Stimulated activated effector memory CD8-positive, alpha-beta T cell treated with anti-CD3 and anti-CD28 coated beads, Interleukin-12 subunit alpha, Interleukin-12 subunit beta, amount 100 ng/mL, for 72 hours (primary cell): ENCODE data around the gene AMDHD1.
"Not testable (repeated sequence)": the region's sequence is repeated elsewhere in the genome, so short reads cannot be mapped to it uniquely, and the experiment has no call there.

Experiments
- ATAC-seq: fragments of 150-1000 bp; cut with Tn5 transposase; 2 replicates; pipeline ENCODE4 v1.10.0; 2021
- DNase-seq, 2 donors: peaks; one replicate each; pipeline ENCODE4 v3.0.0; 2021 to 2022; ENCODE audit warnings: low spot score in 2 of 2
- H3K27ac Mint-ChIP-seq: one replicate; pipeline ENCODE4 v1.8.0; 2022; ENCODE audit warnings: mild to moderate bottlenecking, mixed read lengths
- H3K36me3 Mint-ChIP-seq: one replicate; pipeline ENCODE4 v1.8.0; 2022; ENCODE audit warnings: mild to moderate bottlenecking, mixed read lengths
- H3K4me1 Mint-ChIP-seq: one replicate; pipeline ENCODE4 v1.8.0; 2022; ENCODE audit warnings: mixed read lengths
- H3K4me3 Mint-ChIP-seq: one replicate; pipeline ENCODE4 v1.8.0; 2022; ENCODE audit warnings: mild to moderate bottlenecking, mixed read lengths
- H3K9me3 Mint-ChIP-seq: one replicate; pipeline ENCODE4 v1.8.0; 2022; ENCODE audit warnings: mixed read lengths

Gene AMDHD1

DNA sequence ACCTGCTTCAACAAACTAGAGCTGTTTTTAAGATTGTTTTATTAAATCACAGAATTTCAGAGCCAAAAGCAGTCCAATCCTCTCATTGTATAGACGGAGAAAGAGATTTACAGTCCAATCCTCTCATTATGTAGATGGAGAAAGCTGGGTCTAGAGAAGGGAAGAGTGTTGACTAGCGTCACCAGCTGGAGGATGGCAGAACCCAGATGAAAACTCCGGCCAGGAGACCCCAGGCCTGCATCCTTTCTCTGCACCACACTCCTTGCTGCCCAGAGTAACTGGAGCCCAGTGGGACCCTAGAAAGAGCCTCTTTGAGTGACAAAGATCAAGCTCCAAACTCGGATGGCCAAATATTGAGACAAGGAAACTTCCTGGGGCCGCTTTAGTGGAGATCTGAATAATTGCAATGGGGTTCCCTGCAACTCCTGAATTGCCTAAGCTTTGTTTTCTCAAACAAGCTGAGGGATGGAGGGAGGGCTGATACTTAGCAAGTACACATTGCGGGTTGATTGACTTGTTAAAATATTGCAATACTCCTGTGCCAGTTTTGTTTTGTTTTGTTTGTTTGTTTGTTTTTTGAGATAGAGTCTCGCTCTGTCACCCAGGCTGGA, 12.5 kb downstream of the AMDHD1 start:
- DNase-seq = no peak
- Mint-ChIP-seq H3K27ac (no peak overlapping the region), H3K4me3 (no peak overlapping the region), H3K36me3 (no peaks in the 10 kb centered on the region), H3K4me1 (no peaks in the 10 kb centered on the region), H3K9me3 (no peaks in the 10 kb centered on the region)
- no peak for ATAC-seq

DNA sequence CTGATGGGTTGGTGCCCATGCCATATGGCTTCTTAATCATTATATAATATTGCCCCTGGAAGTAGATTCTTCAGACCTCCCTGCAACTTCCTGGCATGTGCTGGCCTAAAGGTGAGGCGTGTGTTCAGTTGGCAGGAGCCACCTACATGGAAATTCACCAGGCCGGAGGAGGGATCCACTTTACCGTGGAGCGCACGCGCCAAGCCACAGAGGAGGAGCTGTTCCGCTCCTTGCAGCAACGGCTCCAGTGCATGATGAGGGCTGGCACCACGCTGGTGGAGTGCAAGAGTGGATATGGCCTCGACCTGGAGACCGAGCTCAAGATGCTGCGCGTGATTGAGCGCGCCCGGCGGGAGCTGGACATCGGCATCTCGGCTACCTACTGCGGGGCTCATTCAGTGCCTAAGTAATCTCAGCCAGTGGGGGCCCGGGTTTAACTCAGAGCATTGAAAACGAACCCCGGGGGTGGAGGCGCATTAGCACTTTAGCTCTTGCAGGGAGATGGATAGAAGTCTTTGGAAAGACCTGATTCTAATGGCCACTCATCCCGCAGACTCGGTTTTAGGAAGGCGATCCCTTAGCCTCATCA, 13.5 kb downstream of the AMDHD1 start:
- Mint-ChIP-seq H3K9me3 (no peaks in the 10 kb centered on the region), H3K4me3 (no peak overlapping the region), H3K27ac (no peak overlapping the region), H3K4me1 (no peaks in the 10 kb centered on the region), H3K36me3 (no peaks in the 10 kb centered on the region)
- no peak for DNase-seq
- no peak for ATAC-seq

DNA sequence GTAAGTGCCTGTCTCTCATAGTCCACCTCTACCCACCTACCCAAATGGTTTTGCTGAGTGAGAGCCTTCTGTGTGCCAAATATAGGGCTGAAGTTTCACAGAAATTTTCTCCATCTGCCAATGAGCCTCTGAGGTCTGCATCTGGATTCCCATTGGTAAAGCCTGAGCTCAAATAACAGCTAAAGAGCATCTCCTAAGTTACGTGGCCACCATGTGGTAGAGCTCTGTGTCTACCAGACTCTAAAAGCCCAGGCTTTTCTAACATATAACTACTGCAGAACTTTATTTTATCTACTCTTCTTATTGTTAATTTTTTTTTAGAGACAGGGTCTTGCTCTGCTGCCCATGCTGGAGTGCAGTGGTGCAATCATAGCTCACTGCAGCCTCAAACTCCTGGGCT, 16.0 kb downstream of the AMDHD1 start:
- no peak for DNase-seq

GRCh38 chr12:95960241-95960640, 17.1 kb downstream of the AMDHD1 start:
- no peaks in the 10 kb centered on the region for H3K36me3 Mint-ChIP-seq
- no peak for DNase-seq
- ATAC-seq = no peak
- H3K9me3 Mint-ChIP-seq = no peaks in the 10 kb centered on the region
- H3K4me3 Mint-ChIP-seq = no peak overlapping the region
- H3K27ac Mint-ChIP-seq = no peak overlapping the region
- no peaks in the 10 kb centered on the region for H3K4me1 Mint-ChIP-seq

More for the DNA sequence above, 16.0 kb downstream of the AMDHD1 start:
- no peak for ATAC-seq
- H3K4me3 Mint-ChIP-seq = no peak overlapping the region
- no peaks in the 10 kb centered on the region for H3K36me3 Mint-ChIP-seq
- H3K4me1 Mint-ChIP-seq = no peaks in the 10 kb centered on the region
- no peak overlapping the region for H3K27ac Mint-ChIP-seq
- no peaks in the 10 kb centered on the region for H3K9me3 Mint-ChIP-seq

- no peak overlapping the region for H3K4me3 Mint-ChIP-seq
- DNase-seq (no peak), ATAC-seq (no peak)
- no peaks in the 10 kb centered on the region for H3K36me3 Mint-ChIP-seq
- H3K27ac Mint-ChIP-seq = no peak overlapping the region
- H3K9me3 Mint-ChIP-seq = no peaks in the 10 kb centered on the region
- H3K4me1 Mint-ChIP-seq = no peaks in the 10 kb centered on the region
Measured at GRCh38 chr12:95962222-95962621, 19.1 kb downstream of the AMDHD1 start.

DNA sequence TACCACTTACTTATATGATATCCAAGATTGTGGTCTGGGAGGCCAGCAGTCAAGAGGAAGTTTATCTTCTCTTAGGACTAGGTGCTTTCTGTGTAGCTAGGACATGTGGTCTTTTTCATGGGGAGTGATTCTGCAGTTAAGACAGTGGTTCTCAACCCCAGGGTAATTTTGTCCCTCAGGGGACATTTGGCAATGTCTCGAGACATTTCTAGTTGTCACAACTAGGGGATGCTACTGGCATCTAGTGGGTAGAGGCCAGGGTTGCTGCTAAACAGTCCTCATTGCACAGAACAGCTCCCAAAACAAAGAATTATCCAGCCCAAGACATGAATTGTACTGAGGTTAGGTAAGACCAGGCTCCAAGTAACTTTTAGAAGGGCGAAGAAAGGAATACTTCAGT, 20.0 kb downstream of the AMDHD1 start:
- no peak for DNase-seq
- no peaks in the 10 kb centered on the region for H3K4me1 Mint-ChIP-seq
- no peaks in the 10 kb centered on the region for H3K36me3 Mint-ChIP-seq
- no peak overlapping the region for H3K27ac Mint-ChIP-seq
- no peak overlapping the region for H3K4me3 Mint-ChIP-seq
- no peaks in the 10 kb centered on the region for H3K9me3 Mint-ChIP-seq
- ATAC-seq = no peak

- no peak for ATAC-seq
- H3K36me3 Mint-ChIP-seq = no peaks in the 10 kb centered on the region
- no peak overlapping the region for H3K27ac Mint-ChIP-seq
- H3K4me3 Mint-ChIP-seq = no peak overlapping the region
- no peak for DNase-seq
- H3K4me1 Mint-ChIP-seq = no peaks in the 10 kb centered on the region
- no peaks in the 10 kb centered on the region for H3K9me3 Mint-ChIP-seq
Measured at GRCh38 chr12:95966287-95966870, 23.2 kb downstream of the AMDHD1 start.

GRCh38 chr12:95967301-95967700, 24.2 kb downstream of the AMDHD1 start:
- Mint-ChIP-seq H3K4me1 (no peaks in the 10 kb centered on the region), H3K4me3 (no peak overlapping the region), H3K9me3 (no peaks in the 10 kb centered on the region), H3K36me3 (no peaks in the 10 kb centered on the region), H3K27ac (no peak overlapping the region)
- DNase-seq = peak in 1 of 2 donors; percentile 4
- ATAC-seq = no peak

DNA sequence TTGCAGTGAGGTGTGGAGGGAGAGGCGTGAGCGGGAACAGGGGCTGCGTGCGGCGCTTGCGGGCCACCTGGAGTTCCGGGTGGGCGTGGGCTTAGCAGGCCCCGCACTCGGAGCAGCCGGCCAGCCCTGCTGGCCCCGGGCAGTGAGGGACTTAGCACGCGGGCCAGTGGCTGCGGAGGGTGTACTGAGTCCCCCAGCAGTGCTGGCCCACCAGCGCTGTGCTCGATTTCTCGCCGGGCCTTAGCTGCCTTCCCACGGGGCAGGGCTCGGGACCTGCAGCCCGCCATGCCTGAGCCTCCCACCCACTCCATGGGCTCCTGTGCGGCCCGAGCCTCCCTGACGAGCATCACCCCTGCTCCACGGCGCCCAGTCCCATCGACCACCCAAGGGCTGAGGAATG, 26.0 kb downstream of the AMDHD1 start:
- H3K36me3 Mint-ChIP-seq, DNase-seq, H3K27ac Mint-ChIP-seq, H3K9me3 Mint-ChIP-seq, ATAC-seq, H3K4me3 Mint-ChIP-seq, H3K4me1 Mint-ChIP-seq: not testable (repeated sequence)

GRCh38 chr12:95970905-95971304, 27.8 kb downstream of the AMDHD1 start:
- Mint-ChIP-seq H3K27ac (no peak overlapping the region), H3K4me1 (no peaks in the 10 kb centered on the region), H3K9me3 (no peaks in the 10 kb centered on the region), H3K36me3 (no peaks in the 10 kb centered on the region), H3K4me3 (no peak overlapping the region)
- no peak for ATAC-seq
- peak in 1 of 2 donors; percentile 25 for DNase-seq

GRCh38 chr12:95972832-95973456, 29.8 kb downstream of the AMDHD1 start:
- H3K9me3 Mint-ChIP-seq = no peaks in the 10 kb centered on the region
- no peaks in the 10 kb centered on the region for H3K36me3 Mint-ChIP-seq
- no peak for DNase-seq
- no peaks in the 10 kb centered on the region for H3K4me1 Mint-ChIP-seq
- ATAC-seq = no peak
- H3K27ac Mint-ChIP-seq = no peak overlapping the region
- H3K4me3 Mint-ChIP-seq = no peak overlapping the region

DNA sequence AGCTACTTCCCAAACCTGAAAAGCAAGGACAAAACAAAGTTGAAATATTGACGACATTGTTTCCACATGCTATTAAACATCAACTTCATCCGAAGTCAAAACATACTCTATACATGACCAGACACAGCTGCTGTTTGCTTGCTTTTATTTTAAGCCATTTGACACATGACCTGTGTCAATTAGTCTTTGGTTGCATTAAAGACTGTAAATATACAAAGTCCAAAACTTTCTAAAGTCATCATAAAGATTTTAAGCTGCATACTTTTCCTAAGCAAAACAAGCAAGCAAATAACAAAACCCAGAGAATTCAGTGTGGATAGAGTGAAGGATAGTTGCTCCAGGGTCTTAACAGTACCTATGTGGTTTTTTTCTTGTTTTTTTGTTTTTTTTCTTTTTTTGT, 31.2 kb downstream of the AMDHD1 start:
- Mint-ChIP-seq H3K4me3 (no peak overlapping the region), H3K27ac (no peak overlapping the region), H3K4me1 (no peaks in the 10 kb centered on the region), H3K9me3 (no peaks in the 10 kb centered on the region), H3K36me3 (no peaks in the 10 kb centered on the region)
- DNase-seq (no peak), ATAC-seq (no peak)

- ATAC-seq = no peak
- H3K9me3 Mint-ChIP-seq = no peaks in the 10 kb centered on the region
- H3K36me3 Mint-ChIP-seq = no peaks in the 10 kb centered on the region
- no peaks in the 10 kb centered on the region for H3K4me1 Mint-ChIP-seq
- no peak overlapping the region for H3K27ac Mint-ChIP-seq
- no peak overlapping the region for H3K4me3 Mint-ChIP-seq
- no peak for DNase-seq
Measured at GRCh38 chr12:95975491-95975890, 32.4 kb downstream of the AMDHD1 start.

- ATAC-seq = no peak
- Mint-ChIP-seq H3K4me1 (no peaks in the 10 kb centered on the region), H3K4me3 (no peak overlapping the region), H3K36me3 (no peaks in the 10 kb centered on the region), H3K9me3 (no peaks in the 10 kb centered on the region), H3K27ac (no peak overlapping the region)
- no peak for DNase-seq
Measured at GRCh38 chr12:95976416-95976832, 33.3 kb downstream of the AMDHD1 start.

DNA sequence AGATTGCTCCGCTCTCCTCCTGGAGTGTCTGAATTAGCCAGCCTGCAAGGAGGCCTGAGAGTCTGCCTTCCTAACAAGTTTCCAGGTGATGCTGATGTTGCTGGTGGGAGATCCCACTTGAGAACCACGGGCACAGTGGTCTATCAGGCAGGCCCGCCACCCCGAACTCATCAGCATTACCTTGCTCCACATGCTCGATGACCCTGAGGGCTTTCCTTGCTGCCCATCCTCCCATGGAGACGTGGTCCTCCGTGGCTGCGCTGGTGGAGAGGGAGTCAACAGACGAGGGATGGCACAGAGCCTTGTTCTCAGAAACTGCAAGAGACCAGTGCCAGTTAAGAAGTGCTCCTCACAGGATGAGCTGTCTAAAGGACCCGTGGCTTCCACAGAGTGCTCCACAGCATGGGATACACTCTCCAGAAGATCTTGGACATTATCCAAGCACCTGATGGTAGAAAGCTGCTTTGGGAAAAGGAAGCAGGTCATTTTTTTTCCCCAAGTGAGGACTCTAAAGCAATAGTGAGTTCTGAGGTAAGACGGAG, 34.7 kb downstream of the AMDHD1 start:
- Mint-ChIP-seq H3K9me3 (no peaks in the 10 kb centered on the region), H3K27ac (no peak overlapping the region), H3K36me3 (no peaks in the 10 kb centered on the region), H3K4me1 (no peaks in the 10 kb centered on the region), H3K4me3 (no peak overlapping the region)
- no peak for ATAC-seq
- no peak for DNase-seq

DNA sequence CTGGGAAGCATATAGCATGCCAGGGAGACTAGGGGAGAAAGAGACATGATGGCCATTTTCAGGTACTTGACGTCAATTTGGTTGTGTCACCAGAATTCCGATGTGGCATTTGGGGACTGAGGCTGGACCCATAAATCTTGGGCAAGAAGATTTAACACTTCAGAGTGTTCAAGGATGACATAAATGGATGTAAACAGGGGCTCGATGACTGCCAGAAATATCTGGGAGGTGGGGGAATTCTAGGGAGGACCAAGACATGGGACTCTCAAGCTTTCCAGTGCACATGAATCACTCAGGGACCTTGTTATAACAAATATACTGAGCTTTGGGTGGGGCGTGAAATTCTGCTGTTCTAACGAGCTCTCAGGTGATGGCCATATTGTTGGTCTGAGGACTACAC, 35.2 kb downstream of the AMDHD1 start:
- H3K27ac Mint-ChIP-seq = no peak overlapping the region
- no peak for ATAC-seq
- DNase-seq = no peak
- H3K4me3 Mint-ChIP-seq = no peak overlapping the region
- H3K9me3 Mint-ChIP-seq = no peaks in the 10 kb centered on the region
- no peaks in the 10 kb centered on the region for H3K36me3 Mint-ChIP-seq
- H3K4me1 Mint-ChIP-seq = no peaks in the 10 kb centered on the region
